Measurements from ENCODE around the gene RBBP9.

Gene RBBP9

DNA sequence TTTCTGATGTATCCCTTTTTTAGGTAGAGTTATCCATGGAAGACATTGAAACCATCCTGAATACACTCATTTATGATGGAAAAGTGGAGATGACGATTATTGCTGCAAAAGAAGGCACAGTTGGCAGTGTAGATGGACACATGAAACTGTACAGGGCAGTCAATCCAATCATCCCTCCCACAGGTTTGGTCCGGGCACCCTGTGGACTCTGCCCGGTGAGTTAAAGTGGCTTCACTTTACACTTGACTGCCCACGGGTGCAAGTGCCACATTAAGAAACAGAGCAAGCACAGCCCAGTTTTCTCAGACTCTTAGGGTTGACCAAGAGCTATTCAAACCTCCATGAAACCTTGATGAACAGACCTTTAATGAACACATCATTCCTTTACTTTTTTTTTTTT, 15.4 kb downstream of the RBBP9 start:
- TF ChIP-seq, protein P1, sequence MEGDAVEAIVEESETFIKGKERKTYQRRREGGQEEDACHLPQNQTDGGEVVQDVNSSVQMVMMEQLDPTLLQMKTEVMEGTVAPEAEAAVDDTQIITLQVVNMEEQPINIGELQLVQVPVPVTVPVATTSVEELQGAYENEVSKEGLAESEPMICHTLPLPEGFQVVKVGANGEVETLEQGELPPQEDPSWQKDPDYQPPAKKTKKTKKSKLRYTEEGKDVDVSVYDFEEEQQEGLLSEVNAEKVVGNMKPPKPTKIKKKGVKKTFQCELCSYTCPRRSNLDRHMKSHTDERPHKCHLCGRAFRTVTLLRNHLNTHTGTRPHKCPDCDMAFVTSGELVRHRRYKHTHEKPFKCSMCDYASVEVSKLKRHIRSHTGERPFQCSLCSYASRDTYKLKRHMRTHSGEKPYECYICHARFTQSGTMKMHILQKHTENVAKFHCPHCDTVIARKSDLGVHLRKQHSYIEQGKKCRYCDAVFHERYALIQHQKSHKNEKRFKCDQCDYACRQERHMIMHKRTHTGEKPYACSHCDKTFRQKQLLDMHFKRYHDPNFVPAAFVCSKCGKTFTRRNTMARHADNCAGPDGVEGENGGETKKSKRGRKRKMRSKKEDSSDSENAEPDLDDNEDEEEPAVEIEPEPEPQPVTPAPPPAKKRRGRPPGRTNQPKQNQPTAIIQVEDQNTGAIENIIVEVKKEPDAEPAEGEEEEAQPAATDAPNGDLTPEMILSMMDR (IDR thresholded peaks at IDR 0.05; ENCODE audit: low read depth, low read length) = no peak
- in situ Hi-C loops (cut with HindIII; ENCODE audit: low sequenced_read_pairs) = no loop called here
- no peak for DNase-seq (ENCODE audit: low read depth, low spot score)
- H3K4me3 ChIP-seq (ENCODE audit: low read depth, low read length) = no peak overlapping the region

DNA sequence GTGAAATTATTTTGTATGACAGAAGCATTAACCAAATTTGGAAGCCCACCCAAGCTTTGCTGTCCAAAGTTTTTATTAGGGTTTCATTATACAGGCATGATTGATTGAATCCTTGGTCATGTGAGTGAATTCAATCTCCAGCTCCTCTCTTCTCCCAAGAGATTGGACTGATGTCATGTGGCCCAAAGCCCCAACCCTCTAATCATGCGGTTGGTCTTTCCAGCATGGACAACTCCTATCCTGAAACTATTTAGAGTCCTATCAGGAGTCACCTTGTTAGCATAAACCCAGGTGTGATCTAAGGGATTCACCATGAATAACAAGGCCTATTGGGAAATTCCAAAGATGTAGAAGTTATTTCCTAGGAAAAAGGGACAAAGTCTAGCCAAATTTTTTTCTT, 19.2 kb downstream of the RBBP9 start:
- H3K4me3 ChIP-seq (ENCODE audit: low read depth, low read length) = no peak overlapping the region
- no peak for DNase-seq (ENCODE audit: low read depth, low spot score)
- TF ChIP-seq, protein P1 (IDR thresholded peaks at IDR 0.05; ENCODE audit: low read depth, low read length) = no peak
- in situ Hi-C loops (cut with HindIII; ENCODE audit: low sequenced_read_pairs) = no loop called here

DNA sequence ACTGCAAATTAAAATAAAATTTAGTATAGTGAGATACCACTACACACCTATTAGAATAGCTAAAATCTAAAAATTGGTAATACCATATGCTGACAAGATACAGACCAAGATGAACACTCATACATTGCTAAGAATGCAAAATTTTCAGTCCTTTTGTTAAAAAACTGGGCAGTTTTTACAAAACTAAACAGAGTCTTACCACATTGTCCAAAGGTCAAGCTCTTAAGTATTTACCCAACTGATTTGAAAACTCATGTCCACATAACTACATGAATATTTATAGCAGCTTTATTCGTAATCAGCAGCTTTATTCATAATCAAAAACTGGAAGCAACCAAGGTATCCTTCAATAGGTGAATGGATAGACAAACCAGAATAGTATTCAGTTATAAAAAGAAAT, 19.8 kb downstream of the RBBP9 start:
- DNase-seq (ENCODE audit: low read depth, low spot score) = no peak
- in situ Hi-C loops (cut with HindIII; ENCODE audit: low sequenced_read_pairs) = no loop called here
- H3K4me3 ChIP-seq (ENCODE audit: low read depth, low read length) = no peak overlapping the region
- TF ChIP-seq, protein P1 (IDR thresholded peaks at IDR 0.05; ENCODE audit: low read depth, low read length) = no peak

DNA sequence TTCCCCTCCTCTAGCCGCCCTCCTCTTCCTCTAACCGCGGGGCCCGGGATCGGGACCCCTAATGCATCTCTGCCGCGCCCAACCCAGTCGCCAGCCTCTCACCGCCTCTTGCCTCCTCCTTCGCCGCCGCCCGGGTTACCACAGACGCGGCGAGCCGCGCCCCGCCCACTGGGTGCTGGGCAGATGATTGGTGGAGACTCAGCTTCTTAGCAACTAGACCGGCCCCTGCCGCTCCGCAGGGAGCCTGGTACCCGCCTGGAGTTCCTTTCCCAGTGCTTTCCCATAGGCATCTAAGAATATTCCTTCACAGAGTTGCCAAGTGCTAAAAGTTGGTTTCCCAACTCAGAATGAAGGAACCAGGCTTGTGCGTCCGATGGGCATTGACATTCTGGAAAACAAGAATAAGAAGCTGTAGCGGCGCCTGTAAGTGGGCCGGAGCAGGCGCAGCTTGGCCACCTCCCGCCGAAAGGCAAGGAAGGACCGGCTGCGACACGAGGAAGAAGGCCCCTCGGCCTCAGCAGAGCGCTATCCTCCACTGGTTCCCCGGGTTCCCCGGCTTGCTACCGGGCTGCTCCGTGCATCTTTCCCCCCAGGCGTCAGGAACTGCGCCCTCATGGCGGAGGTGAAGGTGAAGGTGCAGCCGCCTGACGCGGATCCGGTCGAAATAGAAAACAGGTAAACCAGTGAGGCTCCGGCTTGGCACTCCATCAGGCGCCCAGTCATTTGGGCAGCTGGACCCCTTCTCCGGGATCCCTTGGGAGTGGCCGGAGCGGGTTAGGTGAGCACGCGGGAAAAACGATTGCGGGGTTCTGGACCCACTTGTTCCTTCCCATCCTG, 29.9 kb downstream of the RBBP9 start, which contains the start of the genes DZANK1 and POLR3F:
TSS of gene DZANK1 (minus strand) at position 137 of the 837 bp plus-strand sequence. CDS start 1,672 bp downstream, outside the sequence.
TSS of gene POLR3F (plus strand) at position 497 of the 837 bp plus-strand sequence. CDS start at position 614, 117 bp downstream.
- in situ Hi-C loops (cut with HindIII; ENCODE audit: low sequenced_read_pairs) = no loop called here
- H3K4me3 ChIP-seq (ENCODE audit: low read depth, low read length) = peak within 1 kb of the TSS; percentile 99
- peak; percentile 98 for DNase-seq (ENCODE audit: low read depth, low spot score)
- TF ChIP-seq, protein P1 (IDR thresholded peaks at IDR 0.05; ENCODE audit: low read depth, low read length) = no peak

DNA sequence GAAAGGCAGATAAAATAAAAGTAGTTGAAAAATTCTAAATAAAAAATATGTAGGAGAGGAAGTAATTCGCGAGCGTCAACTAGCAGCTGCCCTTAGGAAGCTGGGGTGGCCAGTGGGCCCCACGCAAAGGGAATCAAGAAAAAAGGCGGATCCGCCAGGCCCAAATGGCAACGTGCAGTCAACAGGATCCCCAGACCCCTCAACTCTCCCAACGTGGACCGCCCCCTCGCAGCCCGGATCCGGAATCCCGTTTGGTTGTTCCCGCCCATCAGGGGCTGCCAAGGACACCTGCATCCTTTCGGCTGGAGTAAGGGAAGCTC, 30.5 kb downstream of the RBBP9 start:
- in situ Hi-C loops (cut with HindIII; ENCODE audit: low sequenced_read_pairs) = no loop called here
- no peak for DNase-seq (ENCODE audit: low read depth, low spot score)

DNA sequence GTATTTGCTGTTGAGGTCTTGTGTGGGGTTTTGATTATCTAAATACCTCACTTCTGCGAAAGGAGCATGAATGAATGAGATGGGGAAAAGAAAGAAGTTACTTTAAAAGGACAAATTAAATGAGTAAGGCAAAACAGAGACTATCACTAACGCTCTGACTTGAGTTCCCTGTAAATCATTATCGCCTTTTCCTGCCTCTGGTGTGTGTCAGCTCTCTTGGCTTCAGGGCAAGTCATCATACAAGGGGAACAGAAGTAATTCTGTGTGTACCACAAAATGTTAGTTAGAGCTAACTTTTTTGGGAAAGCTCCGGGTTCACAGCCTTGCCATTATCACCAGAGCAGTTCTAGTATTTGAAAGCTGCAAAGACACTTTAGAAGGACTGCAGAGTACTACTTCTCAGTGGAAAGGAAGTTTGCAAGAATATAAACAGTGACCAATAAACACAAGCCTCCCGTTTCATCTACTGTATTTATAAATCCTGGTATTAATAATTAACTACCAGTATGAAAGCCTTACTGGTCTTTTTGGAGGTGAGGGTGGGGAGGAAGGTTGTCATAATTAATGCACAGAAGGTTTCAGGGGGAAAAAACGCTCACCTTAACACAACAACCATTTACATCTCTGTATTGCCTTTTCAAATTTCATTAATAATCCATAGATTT, 31.4 kb downstream of the RBBP9 start:
- H3K4me3 ChIP-seq (ENCODE audit: low read depth, low read length) = no peak overlapping the region
- in situ Hi-C loops (cut with HindIII; ENCODE audit: low sequenced_read_pairs) = no loop called here
- TF ChIP-seq, protein P1 (IDR thresholded peaks at IDR 0.05; ENCODE audit: low read depth, low read length) = no peak
- DNase-seq (ENCODE audit: low read depth, low spot score) = no peak

More for the DNA sequence above, 30.5 kb downstream of the RBBP9 start:
- peak overlapping the region; percentile 99 for H3K4me3 ChIP-seq (ENCODE audit: low read depth, low read length)
- TF ChIP-seq, protein P1 (IDR thresholded peaks at IDR 0.05; ENCODE audit: low read depth, low read length) = no peak

Data from astrocyte of the spinal cord (primary cell).